DND-41 (cell line): ENCODE measurements around the gene FN3K.

Experiments
- CTCF ChIP-seq: IDR thresholded peaks from 2 replicates; pipeline ENCODE4 v1.5.1; 2012; ENCODE audit warnings: borderline replicate concordance, low read length, moderate library complexity, mild to moderate bottlenecking; ENCODE audit not compliant: poor library complexity, severe bottlenecking; ENCODE audit errors: extremely low read depth
- EZH2 ChIP-seq: IDR thresholded peaks from 3 replicates; pipeline ENCODE4 v1.6.1; 2012; ENCODE audit warnings: borderline replicate concordance, low read depth, mild to moderate bottlenecking, moderate library complexity, low read length, inconsistent platforms; ENCODE audit not compliant: severe bottlenecking

- TF ChIP-seq CTCF (no peak), EZH2 (no peak)
Measured at GRCh38 chr17:82797061-82797460, 61.6 kb downstream of the FN3K start.
